ENCODE measurements around the gene PRSS53. TPM values are rescaled to one million over a fixed set of nuclear protein-coding genes. Genes with fewer than 3 reads are reported as not detected.
A peak's percentile ranks its signal among the peaks of the same experiment; 100 is the strongest.
"Not testable (repeated sequence)": the region's sequence is repeated elsewhere in the genome, so short reads cannot be mapped to it uniquely, and the experiment has no call there.

Gene PRSS53
- 0.58 and 2.2 TPM in 2 replicates for total RNA-seq

- H3K4me3 ChIP-seq (ENCODE audit: low read depth, low read length): no peak within 1 kb of the TSS
- TF ChIP-seq CTCF (conservative IDR thresholded peaks at IDR 0.05; ENCODE audit: low read depth, low read length): no peak
- DNase-seq (ENCODE audit: low read depth): no peak
These were observed at the start of gene PRSS53 for GRCh38 chr16:31088459-31089183. Gene PRSS53, minus strand, starts transcription at chr16:31088943. Its CDS starts 134 bp downstream, at chr16:31088809.

GRCh38 chr16:31136822-31137499 lies 48.2 kb upstream of the PRSS53 start:
- not testable (repeated sequence) for DNase-seq (ENCODE audit: low read depth); H3K4me3 ChIP-seq (ENCODE audit: low read depth, low read length)

- no peak overlapping the region for H3K4me3 ChIP-seq (ENCODE audit: low read depth, low read length)
- no peak for DNase-seq (ENCODE audit: low read depth)
- no peak for TF ChIP-seq CTCF (conservative IDR thresholded peaks at IDR 0.05; ENCODE audit: low read depth, low read length)
These were observed 47.5 kb upstream of the PRSS53 start for GRCh38 chr16:31136287-31136662.

- H3K4me3 ChIP-seq (ENCODE audit: low read depth, low read length): peak within 1 kb of the TSS; percentile 49
- no peak for DNase-seq (ENCODE audit: low read depth)
- TF ChIP-seq CTCF (conservative IDR thresholded peaks at IDR 0.05; ENCODE audit: low read depth, low read length): no peak
These were observed 47.0 kb upstream of the PRSS53 start, which contains the start of gene PRSS8 for GRCh38 chr16:31135535-31136286. Gene PRSS8, minus strand, starts transcription at chr16:31135727. Its CDS starts 229 bp downstream, at chr16:31135498.

GRCh38 chr16:31134625-31135534 lies 46.1 kb upstream of the PRSS53 start:
- DNase-seq (ENCODE audit: low read depth): no peak
- TF ChIP-seq CTCF (conservative IDR thresholded peaks at IDR 0.05; ENCODE audit: low read depth, low read length): peak; percentile 4
- H3K4me3 ChIP-seq (ENCODE audit: low read depth, low read length): peak overlapping the region; percentile 49

- TF ChIP-seq CTCF (conservative IDR thresholded peaks at IDR 0.05; ENCODE audit: low read depth, low read length): no peak
- DNase-seq (ENCODE audit: low read depth): no peak
- H3K4me3 ChIP-seq (ENCODE audit: low read depth, low read length): no peak overlapping the region
These were observed 45.4 kb upstream of the PRSS53 start for GRCh38 chr16:31134091-31134571.

Measured in epithelial cell of proximal tubule (primary cell).